ENCODE results near the gene STARD3.

Gene STARD3

GRCh38 chr17:39661744-39662541 is 25.0 kb downstream of the STARD3 start:
- Histone ChIP-seq H3K14ac (ENCODE audit: low read length) (no peak overlapping the region), H3K27me3 (ENCODE audit: control insufficient read depth in 3 of 3, insufficient read depth in 3 of 3, low read depth in 1 of 3, low read length in 3 of 3) (peaks cover 0 to 11% (median 0%) of the 10 kb centered on the region in 3 experiments), H2AK5ac (ENCODE audit: low read depth, low read length) (peak overlapping the region; percentile 92), H4K8ac (ENCODE audit: low read depth, low read length) (no peak overlapping the region), H3K18ac (ENCODE audit: low read length) (peak overlapping the region; percentile 17), H3K79me1 (ENCODE audit: low read depth, low read length) (peaks cover 11% of the 10 kb centered on the region), H3K23ac (ENCODE audit: low read depth, low read length, poor library complexity) (peak overlapping the region; percentile 35), H3K4me1 (ENCODE audit: control insufficient read depth in 2 of 2, insufficient read depth in 1 of 2, low read depth in 1 of 2, low read length in 2 of 2) (peaks cover 4 to 23% of the 10 kb centered on the region in 2 donors), H2BK120ac (ENCODE audit: low read depth, low read length) (no peak overlapping the region), H3K9me3 (replicated peaks in 1 of 2; ENCODE audit: control insufficient read depth in 2 of 2, insufficient read depth in 1 of 2, low read depth in 1 of 2, low read length in 2 of 2) (no peaks in the 10 kb centered on the region), H3K4ac (ENCODE audit: low read length) (no peak overlapping the region), H2BK5ac (ENCODE audit: low read length) (peak overlapping the region; percentile 3), H3K4me2 (ENCODE audit: insufficient read depth, low read length, poor library complexity, severe bottlenecking) (peak overlapping the region; percentile 18), H3K36me3 (replicated peaks in 1 of 2; ENCODE audit: control insufficient read depth in 2 of 2, insufficient read depth in 2 of 2, low read length in 2 of 2) (peaks cover 37 to 55% of the 10 kb centered on the region in 2 donors), H3K27ac (replicated peaks; ENCODE audit: low read length) (no peak overlapping the region), H3K4me3 (ENCODE audit: low read length in 2 of 2) (no peak overlapping the region), H4K91ac (ENCODE audit: low read depth, low read length, poor library complexity) (no peak overlapping the region), H3K9ac (ENCODE audit: low read depth, low read length, poor library complexity) (peak overlapping the region; percentile 9), H2AFZ (ENCODE audit: low read length) (no peak overlapping the region), H2BK15ac (ENCODE audit: low read length) (no peak overlapping the region), H2BK12ac (ENCODE audit: low read length) (no peak overlapping the region)
- no CpG with 5 or more reads among the region's 8 CpGs for WGBS, 2 donors (ENCODE audit: extremely low coverage in 2 of 2, insufficient read length in 2 of 2, insufficient replicate concordance in 1 of 2)
- no peak for DNase-seq (ENCODE audit: low spot score)

DNA sequence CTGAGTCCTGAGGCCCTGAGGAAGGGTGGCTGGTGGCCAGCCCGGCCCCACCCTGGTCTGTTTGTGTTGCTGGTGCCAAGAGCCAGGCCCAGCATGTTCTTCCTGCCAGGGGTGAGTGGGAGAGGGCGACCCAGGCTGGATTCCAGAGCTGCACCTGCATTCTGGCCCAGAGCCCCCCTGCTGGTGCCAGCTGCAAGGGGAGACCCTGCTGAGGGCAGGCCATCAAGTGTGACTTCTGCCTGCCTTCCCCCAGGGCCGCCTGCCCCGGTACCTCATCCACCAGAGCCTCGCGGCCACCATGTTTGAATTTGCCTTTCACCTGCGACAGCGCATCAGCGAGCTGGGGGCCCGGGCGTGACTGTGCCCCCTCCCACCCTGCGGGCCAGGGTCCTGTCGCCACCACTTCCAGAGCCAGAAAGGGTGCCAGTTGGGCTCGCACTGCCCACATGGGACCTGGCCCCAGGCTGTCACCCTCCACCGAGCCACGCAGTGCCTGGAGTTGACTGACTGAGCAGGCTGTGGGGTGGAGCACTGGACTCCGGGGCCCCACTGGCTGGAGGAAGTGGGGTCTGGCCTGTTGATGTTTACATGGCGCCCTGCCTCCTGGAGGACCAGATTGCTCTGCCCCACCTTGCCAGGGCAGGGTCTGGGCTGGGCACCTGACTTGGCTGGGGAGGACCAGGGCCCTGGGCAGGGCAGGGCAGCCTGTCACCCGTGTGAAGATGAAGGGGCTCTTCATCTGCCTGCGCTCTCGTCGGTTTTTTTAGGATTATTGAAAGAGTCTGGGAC is 25.8 kb downstream of the STARD3 start:
- no peak overlapping the region for H4K91ac ChIP-seq (ENCODE audit: low read depth, low read length, poor library complexity)
- peaks cover 34 to 52% of the 10 kb centered on the region in 2 donors for H3K36me3 ChIP-seq (replicated peaks in 1 of 2; ENCODE audit: control insufficient read depth in 2 of 2, insufficient read depth in 2 of 2, low read length in 2 of 2)
- no peak overlapping the region for H2AFZ ChIP-seq (ENCODE audit: low read length)
- peaks cover 6 to 24% of the 10 kb centered on the region in 2 donors for H3K4me1 ChIP-seq (ENCODE audit: control insufficient read depth in 2 of 2, insufficient read depth in 1 of 2, low read depth in 1 of 2, low read length in 2 of 2)
- no peak overlapping the region for H2BK15ac ChIP-seq (ENCODE audit: low read length)
- peak overlapping the region; percentile 63 for H3K9ac ChIP-seq (ENCODE audit: low read depth, low read length, poor library complexity)
- no peak overlapping the region for H3K4ac ChIP-seq (ENCODE audit: low read length)
- H2BK12ac ChIP-seq (ENCODE audit: low read length), result peak overlapping the region; percentile 30
- WGBS, 2 donors (ENCODE audit: extremely low coverage in 2 of 2, insufficient read length in 2 of 2, insufficient replicate concordance in 1 of 2), result no CpG with 5 or more reads among the region's 22 CpGs
- no peak for DNase-seq (ENCODE audit: low spot score)
- H3K79me1 ChIP-seq (ENCODE audit: low read depth, low read length), result peaks cover 13% of the 10 kb centered on the region
- peak overlapping the region; percentile 54 for H3K27ac ChIP-seq (replicated peaks; ENCODE audit: low read length)
- H3K4me2 ChIP-seq (ENCODE audit: insufficient read depth, low read length, poor library complexity, severe bottlenecking), result peak overlapping the region; percentile 18
- H3K23ac ChIP-seq (ENCODE audit: low read depth, low read length, poor library complexity), result peak overlapping the region; percentile 43
- H2BK120ac ChIP-seq (ENCODE audit: low read depth, low read length), result peak overlapping the region; percentile 47
- H3K18ac ChIP-seq (ENCODE audit: low read length), result peak overlapping the region; percentile 92
- peak overlapping the region; percentile 92 for H2AK5ac ChIP-seq (ENCODE audit: low read depth, low read length)
- H4K8ac ChIP-seq (ENCODE audit: low read depth, low read length), result no peak overlapping the region
- H3K14ac ChIP-seq (ENCODE audit: low read length), result no peak overlapping the region
- no peak overlapping the region for H3K4me3 ChIP-seq (ENCODE audit: low read length in 2 of 2)
- peak overlapping the region; percentile 90 for H2BK5ac ChIP-seq (ENCODE audit: low read length)
- no peaks in the 10 kb centered on the region for H3K9me3 ChIP-seq (replicated peaks in 1 of 2; ENCODE audit: control insufficient read depth in 2 of 2, insufficient read depth in 1 of 2, low read depth in 1 of 2, low read length in 2 of 2)
- H3K27me3 ChIP-seq (ENCODE audit: control insufficient read depth in 3 of 3, insufficient read depth in 3 of 3, low read depth in 1 of 3, low read length in 3 of 3), result peaks cover 0 to 19% (median 0%) of the 10 kb centered on the region in 3 experiments

GRCh38 chr17:39663340-39663687 is 26.4 kb downstream of the STARD3 start:
- Histone ChIP-seq H3K9ac (ENCODE audit: low read depth, low read length, poor library complexity) (no peak overlapping the region), H3K4me3 (ENCODE audit: low read length in 2 of 2) (no peak overlapping the region), H3K18ac (ENCODE audit: low read length) (peak overlapping the region; percentile 92), H3K14ac (ENCODE audit: low read length) (no peak overlapping the region), H2BK5ac (ENCODE audit: low read length) (peak overlapping the region; percentile 90), H3K36me3 (replicated peaks in 1 of 2; ENCODE audit: control insufficient read depth in 2 of 2, insufficient read depth in 2 of 2, low read length in 2 of 2) (peaks cover 29 to 46% of the 10 kb centered on the region in 2 donors), H3K4me1 (ENCODE audit: control insufficient read depth in 2 of 2, insufficient read depth in 1 of 2, low read depth in 1 of 2, low read length in 2 of 2) (peaks cover 8 to 24% of the 10 kb centered on the region in 2 donors), H4K91ac (ENCODE audit: low read depth, low read length, poor library complexity) (no peak overlapping the region), H2BK12ac (ENCODE audit: low read length) (no peak overlapping the region), H3K9me3 (replicated peaks in 1 of 2; ENCODE audit: control insufficient read depth in 2 of 2, insufficient read depth in 1 of 2, low read depth in 1 of 2, low read length in 2 of 2) (no peaks in the 10 kb centered on the region), H2BK120ac (ENCODE audit: low read depth, low read length) (peak overlapping the region; percentile 47), H3K23ac (ENCODE audit: low read depth, low read length, poor library complexity) (no peak overlapping the region), H3K79me1 (ENCODE audit: low read depth, low read length) (peaks cover 13% of the 10 kb centered on the region), H3K4ac (ENCODE audit: low read length) (no peak overlapping the region), H3K27me3 (ENCODE audit: control insufficient read depth in 3 of 3, insufficient read depth in 3 of 3, low read depth in 1 of 3, low read length in 3 of 3) (peaks cover 0 to 20% (median 0%) of the 10 kb centered on the region in 3 experiments), H3K27ac (replicated peaks; ENCODE audit: low read length) (no peak overlapping the region), H2AFZ (ENCODE audit: low read length) (no peak overlapping the region), H2BK15ac (ENCODE audit: low read length) (no peak overlapping the region), H3K4me2 (ENCODE audit: insufficient read depth, low read length, poor library complexity, severe bottlenecking) (no peak overlapping the region), H4K8ac (ENCODE audit: low read depth, low read length) (no peak overlapping the region), H2AK5ac (ENCODE audit: low read depth, low read length) (peak overlapping the region; percentile 96)
- WGBS, 2 donors (ENCODE audit: extremely low coverage in 2 of 2, insufficient read length in 2 of 2, insufficient replicate concordance in 1 of 2), result no CpG with 5 or more reads among the region's 4 CpGs
- DNase-seq (ENCODE audit: low spot score), result no peak

All from neuronal stem cell (in vitro differentiated cells).